HG02852 (cell line): Measurements from ENCODE around the gene NPPA.
A peak's percentile ranks its signal among the peaks of the same experiment; 100 is the strongest.
"Not testable (repeated sequence)": the region's sequence is repeated elsewhere in the genome, so short reads cannot be mapped to it uniquely, and the experiment has no call there.

Experiments used
- ATAC-seq: cut with Tn5 transposase; IDR thresholded peaks from one replicate; pipeline ENCODE4 v1.9.1; 2021; ENCODE audit warnings: mild to moderate bottlenecking, moderate library complexity; ENCODE audit not compliant: unreplicated experiment

The NPPA gene

GRCh38 chr1:11817192-11817591, 30.4 kb downstream of the NPPA start:
- ATAC-seq, result no peak

- ATAC-seq, result no peak
Observed at GRCh38 chr1:11813021-11813420, 34.6 kb downstream of the NPPA start.

- ATAC-seq, result no peak
Observed at GRCh38 chr1:11807133-11807532, 40.5 kb downstream of the NPPA start.

GRCh38 chr1:11806307-11806936, 41.2 kb downstream of the NPPA start:
- ATAC-seq, result peak; percentile 42

GRCh38 chr1:11805422-11806306, 41.9 kb downstream of the NPPA start, which contains the start of the genes CLCN6 and MTHFR:
CLCN6 (plus strand) TSS chr1:11806191; CDS start chr1:11806263, 72 bp downstream.
MTHFR (minus strand) TSS chr1:11805964; CDS start chr1:11803116, 2,848 bp downstream.
- peak; percentile 77 for ATAC-seq

GRCh38 chr1:11804666-11805421, 42.7 kb downstream of the NPPA start:
- ATAC-seq, result peak; percentile 1

GRCh38 chr1:11803924-11804665, 43.5 kb downstream of the NPPA start:
- not testable (repeated sequence) for ATAC-seq

GRCh38 chr1:11802973-11803885, 44.4 kb downstream of the NPPA start:
- no peak for ATAC-seq

- no peak for ATAC-seq
Observed at GRCh38 chr1:11802616-11802972, 45.0 kb downstream of the NPPA start.

GRCh38 chr1:11800756-11801433, 46.7 kb downstream of the NPPA start:
- ATAC-seq, result no peak

GRCh38 chr1:11800391-11800755, 47.2 kb downstream of the NPPA start:
- ATAC-seq, result no peak

- ATAC-seq, result no peak
Observed at GRCh38 chr1:11799896-11800295, 47.7 kb downstream of the NPPA start.

- ATAC-seq, result no peak
Observed at GRCh38 chr1:11799099-11799498, 48.5 kb downstream of the NPPA start.

- no peak for ATAC-seq
Observed at GRCh38 chr1:11797525-11798216, 49.9 kb downstream of the NPPA start.

- ATAC-seq, result no peak
Observed at GRCh38 chr1:11796036-11796828, 51.4 kb downstream of the NPPA start.
